ENCODE data around the gene NDUFS7.

DNA sequence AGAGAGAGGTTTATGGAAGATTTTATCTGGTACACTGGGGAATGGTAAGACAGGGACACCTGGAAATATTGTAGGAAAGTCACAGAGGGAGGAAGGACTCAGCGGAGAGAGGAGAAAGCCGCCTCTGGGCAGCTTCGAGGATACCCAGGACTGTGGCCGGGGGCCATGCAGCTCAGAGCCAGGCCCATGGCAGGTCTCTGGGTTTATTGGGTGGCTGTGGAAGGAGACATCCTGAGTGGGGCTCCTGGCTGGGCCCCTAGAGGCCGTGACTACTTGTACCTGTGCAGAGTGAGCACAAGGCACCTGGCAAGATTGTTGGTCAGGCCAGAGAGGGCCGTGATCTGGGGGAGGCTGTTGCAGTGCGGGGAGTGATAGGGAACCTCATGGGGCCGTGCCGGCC, 27.1 kb downstream of the NDUFS7 start:
- TF ChIP-seq, protein P1, sequence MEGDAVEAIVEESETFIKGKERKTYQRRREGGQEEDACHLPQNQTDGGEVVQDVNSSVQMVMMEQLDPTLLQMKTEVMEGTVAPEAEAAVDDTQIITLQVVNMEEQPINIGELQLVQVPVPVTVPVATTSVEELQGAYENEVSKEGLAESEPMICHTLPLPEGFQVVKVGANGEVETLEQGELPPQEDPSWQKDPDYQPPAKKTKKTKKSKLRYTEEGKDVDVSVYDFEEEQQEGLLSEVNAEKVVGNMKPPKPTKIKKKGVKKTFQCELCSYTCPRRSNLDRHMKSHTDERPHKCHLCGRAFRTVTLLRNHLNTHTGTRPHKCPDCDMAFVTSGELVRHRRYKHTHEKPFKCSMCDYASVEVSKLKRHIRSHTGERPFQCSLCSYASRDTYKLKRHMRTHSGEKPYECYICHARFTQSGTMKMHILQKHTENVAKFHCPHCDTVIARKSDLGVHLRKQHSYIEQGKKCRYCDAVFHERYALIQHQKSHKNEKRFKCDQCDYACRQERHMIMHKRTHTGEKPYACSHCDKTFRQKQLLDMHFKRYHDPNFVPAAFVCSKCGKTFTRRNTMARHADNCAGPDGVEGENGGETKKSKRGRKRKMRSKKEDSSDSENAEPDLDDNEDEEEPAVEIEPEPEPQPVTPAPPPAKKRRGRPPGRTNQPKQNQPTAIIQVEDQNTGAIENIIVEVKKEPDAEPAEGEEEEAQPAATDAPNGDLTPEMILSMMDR (IDR thresholded peaks at IDR 0.05), result no peak
- TF ChIP-seq EZH2 (IDR thresholded peaks at IDR 0.05), result no peak

Data from neural progenitor cell (in vitro differentiated cells).